G401 (cell line): ENCODE measurements around the gene SYCE3. TPM values are rescaled to one million over a fixed set of nuclear protein-coding genes. Genes with fewer than 3 reads are reported as not detected.
"Not testable (repeated sequence)": the region's sequence is repeated elsewhere in the genome, so short reads cannot be mapped to it uniquely, and the experiment has no call there.

Source experiments
- DNase-seq: peaks from one replicate; pipeline ENCODE4 v3.0.0-alpha.2; 2015; ENCODE audit warnings: low spot score
- in situ Hi-C: cut with HindIII; loops from 2 replicates; pipeline ENCODE4 v1.10.0; 2016; ENCODE audit warnings: low sequenced_read_pairs, mixed read lengths
- total RNA-seq: library from RNA; depleted of rRNA; stranded (reverse); fragments of >200 nt; shearing (Covaris generic); gene quantifications from 2 replicates; pipeline ENCODE4 v1.2.3, GENCODE V29; 2014

SYCE3 gene
- total RNA-seq, 1 experiment from 2014 or later: not detected

GRCh38 chr22:50542416-50542927 lies 20.2 kb downstream of the SYCE3 start:
- DNase-seq: no peak
- in situ Hi-C loops: no loop called here

DNA sequence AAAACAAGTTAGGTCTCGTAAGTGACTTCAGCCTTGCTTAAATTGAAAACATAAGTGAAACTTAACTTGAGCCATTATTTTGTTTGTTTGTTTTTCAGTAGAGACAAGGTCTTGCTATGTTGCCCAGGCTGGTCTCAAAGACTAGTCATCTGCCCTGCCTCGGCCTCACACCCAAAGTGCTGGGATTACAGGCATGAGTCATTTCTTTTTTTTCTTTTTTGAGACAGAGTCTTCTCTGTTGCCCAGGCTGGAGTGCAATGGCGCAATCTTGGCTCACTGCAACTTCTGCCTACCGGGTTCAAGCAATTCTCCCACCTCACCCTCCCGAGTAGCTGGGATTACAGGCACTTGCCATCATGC lies 21.1 kb downstream of the SYCE3 start:
- in situ Hi-C loops, DNase-seq: not testable (repeated sequence)

DNA sequence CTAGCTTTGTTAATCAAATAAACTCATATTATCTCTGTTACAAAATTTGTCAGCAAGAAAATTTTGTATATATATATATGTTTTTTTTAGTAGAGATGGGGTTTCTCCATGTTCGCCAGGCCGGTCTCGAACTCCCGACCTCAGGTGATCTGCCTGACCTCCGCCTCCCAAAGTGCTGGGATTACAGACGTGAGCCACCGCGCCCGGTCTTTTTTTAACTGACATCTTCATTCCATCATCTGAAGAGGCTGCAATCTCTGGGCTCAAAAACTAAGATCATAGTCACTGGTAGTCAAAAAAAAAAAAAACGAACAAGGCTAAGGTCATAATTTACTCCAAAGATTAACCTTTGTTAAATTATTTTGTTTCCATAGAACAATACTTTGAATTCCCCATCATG lies 22.3 kb downstream of the SYCE3 start:
- in situ Hi-C loops: no loop called here
- DNase-seq: no peak

DNA sequence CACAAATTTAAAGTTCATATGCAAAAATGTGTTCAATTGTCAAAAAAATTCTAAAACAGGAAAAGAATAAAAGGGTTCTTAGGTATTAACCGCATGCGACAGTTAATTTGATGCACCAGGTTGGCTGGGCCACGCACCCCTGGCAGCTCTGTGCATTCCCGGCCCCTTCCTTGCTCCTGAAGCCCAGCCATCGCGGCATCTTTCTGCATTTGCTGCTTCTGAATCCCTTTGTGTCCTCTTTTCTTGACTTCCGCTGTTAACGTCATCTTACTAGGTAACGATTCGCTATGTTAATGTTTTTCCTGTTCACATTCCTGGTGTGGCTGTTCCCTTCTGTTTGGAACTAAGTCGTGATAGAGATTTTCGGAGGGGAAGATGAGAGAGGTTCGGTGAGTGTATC lies 25.0 kb downstream of the SYCE3 start:
- in situ Hi-C loops: no loop called here
- no peak for DNase-seq

DNA sequence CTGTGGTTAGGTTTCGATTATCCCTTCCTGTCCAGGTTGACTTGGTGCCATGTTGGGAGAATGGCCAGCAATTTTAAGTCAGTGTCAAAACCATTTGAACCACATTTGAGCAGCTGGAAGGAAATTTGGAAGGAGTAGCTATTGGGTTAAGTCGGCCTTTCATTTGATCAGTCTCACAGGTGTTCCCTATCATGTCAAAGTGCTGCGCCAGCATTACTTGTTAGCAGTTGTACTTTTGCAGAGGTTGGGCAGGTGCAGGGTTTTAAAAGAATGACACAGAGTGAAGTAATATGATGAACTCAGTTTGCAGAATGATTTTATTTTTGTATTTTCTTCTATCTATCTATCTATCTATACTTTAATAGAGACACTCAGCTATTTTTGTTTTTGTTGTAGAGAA lies 26.5 kb downstream of the SYCE3 start:
- no peak for DNase-seq
- in situ Hi-C loops: no loop called here

DNA sequence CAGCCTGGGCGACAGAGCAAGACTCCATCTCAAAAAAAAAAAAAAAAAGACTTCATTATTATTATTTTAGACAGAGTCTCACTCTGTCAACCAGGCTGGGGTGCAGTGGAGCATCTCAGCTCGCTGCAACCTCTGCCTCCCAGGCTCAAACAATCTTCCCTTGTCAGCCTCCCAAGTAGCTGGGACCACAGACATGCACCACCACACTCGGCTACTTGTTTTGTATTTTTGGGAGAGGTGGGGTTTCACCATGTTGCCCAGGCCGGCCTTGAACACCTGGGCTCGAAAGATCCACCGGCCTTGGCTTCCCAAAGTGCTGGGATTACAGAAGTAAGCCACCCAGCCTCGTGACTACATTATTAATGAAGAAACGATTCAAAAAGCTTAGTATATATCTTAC lies 27.6 kb downstream of the SYCE3 start:
- in situ Hi-C loops: no loop called here
- DNase-seq: no peak

DNA sequence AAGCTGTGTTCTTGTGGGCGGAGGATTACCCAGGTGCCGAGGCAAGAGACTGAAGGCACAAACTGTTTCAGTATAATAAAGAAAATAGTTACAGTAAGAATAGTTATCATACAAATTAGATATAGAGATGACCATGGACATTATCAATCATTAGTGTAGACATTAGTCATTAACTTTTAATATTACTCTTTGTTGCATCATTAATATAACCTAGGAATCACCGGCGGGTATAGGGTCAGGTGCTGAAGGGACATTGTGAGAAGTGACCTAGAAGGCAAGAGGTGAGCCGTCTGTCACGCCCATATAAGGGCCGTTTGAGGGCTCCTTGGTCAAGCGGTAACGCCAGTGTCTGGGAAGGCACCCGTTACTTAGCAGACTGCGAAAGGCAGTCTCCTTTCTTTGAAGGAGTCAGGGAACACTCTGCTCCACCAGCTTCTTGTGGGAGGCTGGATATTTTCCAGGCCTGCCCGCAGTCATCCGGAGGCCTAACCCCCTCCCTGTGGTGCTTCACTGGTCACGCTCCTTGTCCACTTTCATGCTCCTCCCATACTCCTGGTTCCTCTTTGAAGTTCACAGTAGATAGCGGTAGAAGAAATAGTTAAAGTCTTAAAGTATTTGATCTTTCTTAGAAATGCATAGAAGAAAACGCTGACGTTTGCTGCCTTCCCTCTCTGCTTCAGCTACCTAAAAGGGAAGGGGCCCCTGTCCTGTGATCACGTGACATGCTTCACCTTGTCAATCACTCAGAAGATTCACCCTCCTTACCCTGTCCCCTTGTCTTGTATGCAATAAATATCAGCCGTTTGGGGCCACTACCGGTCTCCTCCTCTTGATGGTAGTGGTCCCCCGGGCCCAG lies 28.6 kb downstream of the SYCE3 start:
- DNase-seq, in situ Hi-C loops: not testable (repeated sequence)

DNA sequence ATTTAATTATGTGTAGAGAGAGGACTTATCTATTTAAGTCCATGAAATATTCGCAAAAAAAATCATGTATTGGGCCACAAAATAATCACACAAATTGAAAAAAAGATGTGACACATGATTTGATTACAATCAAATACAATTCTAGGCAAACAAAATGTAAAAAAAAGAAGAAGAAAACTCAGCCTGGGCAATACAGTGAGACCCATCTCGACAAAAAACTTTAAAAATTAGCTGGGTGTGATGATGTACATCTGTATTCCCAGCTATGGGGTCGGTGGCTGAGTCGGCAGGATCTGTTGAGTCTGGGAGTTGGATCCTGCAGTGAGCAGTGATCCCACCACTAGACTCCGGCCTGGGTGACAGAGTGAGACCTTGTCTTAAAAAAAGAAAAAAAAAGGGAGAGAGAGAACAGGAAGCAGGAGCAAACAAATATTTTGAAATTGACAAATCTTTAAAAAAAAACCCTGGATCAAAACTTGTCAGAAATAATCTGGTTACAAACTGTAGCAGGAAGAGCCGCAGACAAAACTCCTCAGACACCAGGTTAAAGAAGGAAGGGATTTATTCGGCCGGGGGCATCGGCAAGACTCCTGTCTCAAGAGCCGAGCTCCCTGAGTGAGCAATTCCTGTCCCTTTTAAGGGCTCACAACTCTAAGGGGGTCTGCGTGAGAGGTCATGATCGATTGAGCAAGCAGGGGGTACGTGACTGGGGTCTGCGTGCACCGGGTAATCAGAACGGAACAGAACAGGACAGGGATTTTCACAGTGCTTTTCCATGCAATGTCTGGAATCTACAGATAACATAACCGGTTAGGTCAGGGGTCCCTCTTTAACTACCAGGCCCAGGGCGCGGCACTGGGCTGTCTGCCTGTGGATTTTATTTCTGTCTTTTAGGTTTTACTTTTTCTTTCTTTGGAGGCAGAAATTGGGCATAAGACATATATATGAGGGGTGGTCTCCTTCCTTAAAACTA lies 29.6 kb downstream of the SYCE3 start:
- DNase-seq: no peak
- in situ Hi-C loops: no loop called here

DNA sequence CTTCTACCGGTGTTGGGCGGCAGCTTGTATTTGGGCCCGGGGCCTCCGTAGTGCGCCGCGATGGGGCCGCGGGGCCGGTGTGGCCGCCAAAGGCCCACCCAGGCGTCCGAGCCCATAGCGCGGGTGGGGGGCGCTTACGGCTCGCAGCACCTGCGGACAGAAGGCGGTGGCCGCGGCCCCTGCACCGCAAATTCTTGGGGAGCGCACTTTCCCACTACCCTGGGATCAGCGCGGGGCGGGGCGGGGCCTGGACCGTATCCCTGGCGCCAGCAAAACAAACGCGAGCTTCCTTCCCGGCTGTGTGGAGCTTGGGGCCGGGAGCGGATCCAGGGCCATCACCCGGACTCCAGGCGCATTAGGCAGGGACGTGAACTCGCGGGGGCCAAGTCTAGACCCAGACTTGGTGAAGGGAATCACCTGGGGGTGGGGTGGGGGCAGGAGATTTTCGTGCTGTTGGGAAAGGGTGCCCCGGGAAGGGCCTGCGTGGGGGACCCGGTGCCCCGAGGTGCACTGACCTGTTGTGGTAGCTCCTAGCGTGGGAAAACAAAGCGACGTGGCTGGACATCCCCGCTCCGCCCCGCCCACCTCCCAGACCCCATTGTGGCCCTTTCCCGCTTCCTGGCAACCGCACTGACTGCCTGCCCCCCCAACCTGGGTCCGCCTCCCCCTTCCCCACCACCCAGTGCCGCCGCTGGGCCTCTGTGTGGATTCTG lies 30.6 kb downstream of the SYCE3 start:
- DNase-seq: peak; percentile 58
- in situ Hi-C loops: no loop called here

GRCh38 chr22:50531546-50531961 lies 31.2 kb downstream of the SYCE3 start:
- DNase-seq: no peak
- in situ Hi-C loops: no loop called here

DNA sequence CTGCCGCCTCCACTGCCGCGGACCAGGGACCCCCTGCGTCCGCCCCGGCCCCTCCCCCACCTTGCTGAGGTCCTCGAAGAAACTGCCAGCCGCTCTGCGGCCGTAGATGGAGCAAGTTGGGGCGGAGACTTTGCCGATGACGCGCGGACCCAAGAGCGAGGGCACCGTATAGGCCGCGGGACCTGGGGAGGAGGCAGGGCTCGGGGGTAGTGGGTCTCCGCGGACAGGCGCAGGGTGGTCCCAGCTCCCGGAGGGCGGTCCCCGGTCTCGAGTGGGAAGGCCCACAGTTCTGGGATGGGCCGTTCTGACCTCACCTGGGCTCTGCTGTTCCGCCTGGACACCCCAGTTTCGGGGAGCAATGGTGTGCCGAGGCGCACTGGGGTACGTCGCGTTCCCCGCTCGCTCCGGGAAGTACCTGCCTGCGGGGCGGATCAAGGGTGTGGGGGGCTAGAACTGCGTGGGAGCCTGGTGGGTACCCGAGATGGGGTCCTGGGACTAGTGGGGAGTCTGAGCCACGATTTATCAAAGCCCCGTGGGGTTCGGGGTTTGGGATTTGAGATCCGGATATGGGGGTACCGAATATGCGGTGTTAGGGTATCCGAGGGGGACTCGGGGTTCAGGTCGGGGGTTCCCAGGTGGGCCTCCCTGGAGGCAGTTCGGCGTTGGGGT lies 31.7 kb downstream of the SYCE3 start:
- in situ Hi-C loops: no loop called here
- peak; percentile 45 for DNase-seq

DNA sequence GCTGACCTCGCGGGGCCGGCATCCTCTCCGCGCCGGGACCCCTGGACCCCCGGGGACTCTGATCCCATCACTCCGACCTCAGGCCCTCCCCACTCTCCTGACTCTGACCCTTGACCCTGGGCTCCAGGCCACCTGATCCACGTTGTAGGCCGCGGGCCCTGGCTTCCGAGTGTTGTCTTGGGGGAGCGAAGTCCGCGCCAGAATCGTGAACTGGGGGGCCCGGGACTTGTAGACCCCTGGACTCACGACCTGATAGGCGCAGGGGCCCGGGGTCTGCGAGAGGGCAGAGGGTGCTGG lies 32.2 kb downstream of the SYCE3 start:
- no peak for DNase-seq
- in situ Hi-C loops: no loop called here

- no peak for DNase-seq
- in situ Hi-C loops: no loop called here
Observed at GRCh38 chr22:50529897-50530579, 32.7 kb downstream of the SYCE3 start, which contains the start of gene TYMP. TSS of gene TYMP (minus strand) at chr22:50530012. CDS start at chr22:50529709, 303 bp downstream.

- DNase-seq: no peak
Observed at GRCh38 chr22:50529416-50529896, 33.3 kb downstream of the SYCE3 start.

GRCh38 chr22:50528682-50529415 lies 33.9 kb downstream of the SYCE3 start:
- in situ Hi-C loops: no loop called here

More at GRCh38 chr22:50529416-50529896, 33.3 kb downstream of the SYCE3 start:
- in situ Hi-C loops: no loop called here

DNA sequence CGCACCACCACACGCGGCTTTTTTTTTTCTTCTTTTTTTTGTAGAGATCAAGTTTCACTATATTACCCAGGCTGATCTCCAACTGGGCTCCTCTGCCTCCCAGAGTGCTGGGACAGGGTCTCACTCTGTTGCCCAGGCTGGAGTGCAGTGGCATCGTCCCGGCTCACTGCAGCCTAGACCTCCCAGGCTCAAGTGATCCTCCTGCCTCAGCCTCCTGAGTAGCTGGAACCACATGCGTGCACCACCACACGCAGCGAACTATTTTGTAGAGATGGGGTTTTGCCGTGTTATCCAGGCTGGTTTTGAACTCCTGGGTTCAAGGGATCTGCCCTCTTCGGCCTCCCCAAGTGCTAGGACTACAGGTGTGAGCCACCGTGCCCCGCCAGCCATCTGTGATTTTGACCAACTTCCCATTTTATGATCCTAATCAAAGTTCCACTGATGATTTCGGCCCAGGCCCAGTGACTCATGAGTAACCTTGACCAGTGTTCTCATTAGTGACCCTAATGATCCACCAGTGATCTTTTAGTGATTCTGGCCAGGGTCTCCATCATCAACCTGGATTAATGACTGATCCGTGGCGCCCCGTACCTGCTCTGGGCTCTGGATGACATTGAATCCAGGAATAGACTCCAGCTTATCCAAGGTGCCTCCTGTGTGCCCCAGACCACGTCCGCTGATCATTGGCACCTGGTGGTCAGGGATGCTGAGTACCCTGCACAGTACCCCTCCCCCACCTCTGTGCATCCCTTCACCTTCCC lies 34.6 kb downstream of the SYCE3 start:
- DNase-seq: no peak
- in situ Hi-C loops: no loop called here

More at GRCh38 chr22:50528682-50529415, 33.9 kb downstream of the SYCE3 start:
- DNase-seq: no peak
